Adipose tissue (tissue), 3 donors: Measurements from ENCODE around the gene MYB. TPM values are rescaled to one million over a fixed set of nuclear protein-coding genes. Genes with fewer than 3 reads are reported as not detected.
"Not testable (repeated sequence)": the region's sequence is repeated elsewhere in the genome, so short reads cannot be mapped to it uniquely, and the experiment has no call there.

Source experiments
- H3K27ac ChIP-seq: one replicate; pipeline ENCODE4 v1.5.1; 2013; ENCODE audit warnings: low read depth, low read length
- WGBS, 3 donors: extraction: QIAGEN DNeasy Blood & Tissue Kit; methylation state at CpG; one replicate each; pipeline ENCODE4 v1.1.7; 2013; 5-methylcytosine and 5-hydroxymethylcytosine counted together
- polyA plus RNA-seq, 3 donors: library from polyadenylated mRNA; stranded (reverse); fragments of 200-250 nt; gene quantifications; one replicate each; pipeline ENCODE4 v1.2.3, GENCODE V29; 2013
- donor health status: healthy with polysubstance abuse.
- donor health status: Bipolar disorder and iron deficiency.
- donor health status: healthy.

Gene MYB
- polyA plus RNA-seq, 3 donors, result 0.05 to 0.22 (median 0.06) TPM

- 83 to 89% (median 88%) methylated on average over 3 of the region's 3 CpGs for WGBS, 3 donors
- no peak overlapping the region for H3K27ac ChIP-seq
Observed at GRCh38 chr6:135161411-135162395, 19.4 kb upstream of the MYB start.

GRCh38 chr6:135162678-135163439 lies 18.2 kb upstream of the MYB start:
- 44 to 61% (median 50%) methylated on average over 10 of the region's 10 CpGs for WGBS, 3 donors
- H3K27ac ChIP-seq, result no peak overlapping the region

- H3K27ac ChIP-seq, result no peak overlapping the region
- WGBS, 3 donors, result 78 to 91% (median 82%) methylated on average over 3 of the region's 3 CpGs
Observed at GRCh38 chr6:135163440-135163738, 17.7 kb upstream of the MYB start.

GRCh38 chr6:135164387-135164786 lies 16.7 kb upstream of the MYB start:
- WGBS, 3 donors, result 91 to 93% (median 92%) methylated on average over 6 of the region's 6 CpGs

GRCh38 chr6:135165031-135165430 lies 16.1 kb upstream of the MYB start:
- 81 to 86% (median 81%) methylated on average over 2 of the region's 2 CpGs for WGBS, 3 donors
- H3K27ac ChIP-seq, result no peak overlapping the region

More at GRCh38 chr6:135164387-135164786, 16.7 kb upstream of the MYB start:
- not testable (repeated sequence) for H3K27ac ChIP-seq

- H3K27ac ChIP-seq, result no peak overlapping the region
- WGBS, 3 donors, result 91 to 98% (median 92%) methylated on average over 3 of the region's 3 CpGs
Observed at GRCh38 chr6:135166515-135166914, 14.6 kb upstream of the MYB start.

- WGBS, 3 donors, result 62 to 77% (median 68%) methylated on average over 1 of the region's 1 CpG
- H3K27ac ChIP-seq, result no peak overlapping the region
Observed at GRCh38 chr6:135167617-135168016, 13.5 kb upstream of the MYB start.

GRCh38 chr6:135168766-135169165 lies 12.3 kb upstream of the MYB start:
- no peak overlapping the region for H3K27ac ChIP-seq

GRCh38 chr6:135170238-135170637 lies 10.9 kb upstream of the MYB start:
- 63 to 79% (median 77%) methylated on average over 2 of the region's 2 CpGs for WGBS, 3 donors
- no peak overlapping the region for H3K27ac ChIP-seq

GRCh38 chr6:135170849-135171248 lies 10.3 kb upstream of the MYB start:
- H3K27ac ChIP-seq, result no peak overlapping the region
- WGBS, 3 donors, result 72 to 83% (median 79%) methylated on average over 3 of the region's 3 CpGs

- no peak overlapping the region for H3K27ac ChIP-seq
- WGBS, 3 donors, result 79 to 89% (median 89%) methylated on average over 3 of the region's 3 CpGs
Observed at GRCh38 chr6:135173242-135173988, 7.7 kb upstream of the MYB start.

- H3K27ac ChIP-seq, result no peak overlapping the region
Observed at GRCh38 chr6:135173989-135174484, 7.1 kb upstream of the MYB start.

GRCh38 chr6:135176058-135176457 lies 5.0 kb upstream of the MYB start:
- no peak overlapping the region for H3K27ac ChIP-seq

- 57 to 88% (median 57%) methylated on average over 6 of the region's 6 CpGs for WGBS, 3 donors
- no peak overlapping the region for H3K27ac ChIP-seq
Observed at GRCh38 chr6:135176464-135176863, 4.6 kb upstream of the MYB start.

GRCh38 chr6:135179372-135179771 lies 1.7 kb upstream of the MYB start:
- 57 to 73% (median 71%) methylated on average over 2 of the region's 2 CpGs for WGBS, 3 donors
- H3K27ac ChIP-seq, result no peak overlapping the region

GRCh38 chr6:135179920-135180541 lies 1.1 kb upstream of the MYB start:
- H3K27ac ChIP-seq, result no peak overlapping the region
- 7 to 18% (median 7%) methylated on average over 16 of the region's 16 CpGs for WGBS, 3 donors

- no peak overlapping the region for H3K27ac ChIP-seq
- 0 to 1% (median 0%) methylated on average over 33 to 62 of the region's 62 CpGs for WGBS, 3 donors
Observed at GRCh38 chr6:135181333-135182070, 394 bp downstream of the MYB start.
